A549 treated with AZD2906 at 1 μM for 4 hours (cell line): ENCODE data around the gene NOP16. TPM values are rescaled to one million over a fixed set of nuclear protein-coding genes. Genes with fewer than 3 reads are reported as not detected.

ENCODE experiments used
- total RNA-seq: library from RNA; stranded (reverse); fragments of 200-300 nt; extraction: Qiagen RNA extraction; gene quantifications from 5 replicates; pipeline ENCODE4 v1.2.3, GENCODE V29; 2022

Gene NOP16
- total RNA-seq = 119 to 141 TPM (median 127 TPM) in 5 replicates

GRCh38 chr5:176388444-176389134 is at the start of gene NOP16, which contains the start of gene HIGD2A:
NOP16 (minus strand) TSS chr5:176388598; CDS start chr5:176388539, 59 bp downstream.
HIGD2A (plus strand) TSS chr5:176388751; CDS start chr5:176388820, 69 bp downstream.

GRCh38 chr5:176415952-176416924 is 27.8 kb upstream of the NOP16 start, which contains the start of gene CLTB:
CLTB (minus strand) TSS chr5:176416539; CDS start chr5:176416363, 176 bp downstream.

DNA sequence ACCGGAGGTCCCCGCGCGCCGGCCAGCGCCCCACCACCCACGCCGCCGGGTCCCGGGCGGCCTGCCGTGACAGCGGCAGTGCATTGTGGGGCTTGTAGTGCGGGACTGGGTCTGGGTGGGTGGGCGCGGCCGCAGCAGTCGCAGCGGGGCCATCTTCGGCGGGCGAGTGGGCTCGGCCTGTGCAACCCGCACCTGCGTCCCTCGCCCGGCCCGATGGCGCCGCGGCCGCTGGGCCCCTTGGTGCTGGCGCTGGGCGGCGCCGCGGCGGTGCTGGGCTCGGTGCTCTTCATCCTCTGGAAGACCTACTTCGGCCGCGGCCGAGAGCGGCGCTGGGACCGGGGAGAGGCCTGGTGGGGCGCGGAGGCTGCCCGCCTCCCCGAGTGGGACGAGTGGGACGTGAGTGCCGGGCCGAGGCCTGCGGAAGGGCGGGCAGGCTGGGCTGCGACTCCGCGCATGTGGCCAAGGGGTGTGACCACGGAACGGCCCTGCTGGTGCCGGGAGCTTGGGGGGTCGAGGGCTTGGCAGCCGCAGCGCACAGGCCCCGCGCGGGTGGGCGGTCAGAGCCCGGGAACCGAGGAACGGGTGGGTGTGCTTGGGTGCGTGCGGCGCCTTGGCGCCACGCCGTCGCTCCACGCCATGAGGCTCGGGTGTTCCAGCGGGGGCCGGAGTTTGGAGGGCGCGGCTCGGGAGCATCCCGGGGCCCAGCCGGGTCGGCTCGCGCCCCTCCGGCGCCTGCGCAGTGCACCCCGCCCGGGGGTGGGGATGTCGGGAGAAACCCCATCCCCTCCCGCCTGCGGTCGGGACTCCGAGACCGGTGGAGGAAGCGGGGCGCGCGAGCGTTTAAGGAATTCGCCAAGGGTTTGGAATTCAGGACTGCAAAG is 22.8 kb downstream of the NOP16 start, which contains the start of gene ARL10:
Gene ARL10 (plus strand): TSS at position 137 of the 881 bp plus-strand sequence. CDS start 77 bp downstream, at position 214.

GRCh38 chr5:176361437-176362232 is 26.8 kb downstream of the NOP16 start, which contains the start of gene KIAA1191:
KIAA1191 (minus strand) TSS chr5:176361764; CDS start chr5:176359508, 2,256 bp downstream.

Other genes starting within 250 kb of the NOP16 start
- gene SIMC1, start 150.2 kb downstream of the NOP16 start, total RNA-seq = 13.2 to 17.7 TPM (median 16.4 TPM) in 5 replicates
- gene KIAA1191, start 26.8 kb downstream of the NOP16 start, total RNA-seq = 75.2 to 106 TPM (median 83.3 TPM) in 5 replicates
- 0.37 to 1.2 TPM (median 0.60 TPM) in 5 replicates for gene ARL10, start 23.1 kb downstream of the NOP16 start, total RNA-seq
- gene HIGD2A, start 153 bp upstream of the NOP16 start, total RNA-seq = 258 to 286 TPM (median 259 TPM) in 5 replicates
- 105 to 180 TPM (median 173 TPM) in 5 replicates for gene CLTB, start 27.9 kb upstream of the NOP16 start, total RNA-seq
- gene FAF2, start 59.8 kb upstream of the NOP16 start, total RNA-seq = 43.4 to 54.7 TPM (median 44.3 TPM) in 5 replicates
- 27.3 to 38.4 TPM (median 35.4 TPM) in 5 replicates for gene RNF44, start 148.8 kb upstream of the NOP16 start, total RNA-seq
- 0.06 to 0.29 TPM (median 0.15 TPM) in 5 replicates for gene CDHR2, start 160.7 kb upstream of the NOP16 start, total RNA-seq
- gene GPRIN1, start 221.6 kb upstream of the NOP16 start, total RNA-seq = 8.2 to 9.6 TPM (median 9.2 TPM) in 5 replicates
- gene SNCB, start 241.9 kb upstream of the NOP16 start, total RNA-seq = 0.84 to 1.4 TPM (median 1.3 TPM) in 5 replicates
- not detected in 5 replicates for gene EIF4E1B, start 242.1 kb upstream of the NOP16 start, total RNA-seq